ENCODE results near the gene RPUSD2.

DNA sequence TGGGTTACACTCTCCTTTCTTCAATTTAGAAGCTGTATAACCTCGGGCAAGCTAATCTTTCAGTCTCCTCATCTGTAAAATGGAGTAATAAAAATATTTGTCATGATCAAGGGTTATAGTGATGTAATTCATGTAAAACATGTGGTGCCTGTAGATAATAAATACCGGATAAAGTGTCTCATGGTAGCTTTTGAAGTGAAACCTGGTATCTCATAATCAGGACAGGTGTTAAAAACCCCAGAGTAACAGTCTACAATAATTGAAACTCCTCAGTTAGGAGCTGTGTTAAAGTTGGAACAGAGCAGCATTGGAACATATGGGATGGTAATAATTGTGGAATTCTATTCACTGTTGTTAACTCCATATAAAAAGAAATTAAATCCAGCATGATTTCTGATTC lies 24.1 kb downstream of the RPUSD2 start:
- TF ChIP-seq, protein P1, sequence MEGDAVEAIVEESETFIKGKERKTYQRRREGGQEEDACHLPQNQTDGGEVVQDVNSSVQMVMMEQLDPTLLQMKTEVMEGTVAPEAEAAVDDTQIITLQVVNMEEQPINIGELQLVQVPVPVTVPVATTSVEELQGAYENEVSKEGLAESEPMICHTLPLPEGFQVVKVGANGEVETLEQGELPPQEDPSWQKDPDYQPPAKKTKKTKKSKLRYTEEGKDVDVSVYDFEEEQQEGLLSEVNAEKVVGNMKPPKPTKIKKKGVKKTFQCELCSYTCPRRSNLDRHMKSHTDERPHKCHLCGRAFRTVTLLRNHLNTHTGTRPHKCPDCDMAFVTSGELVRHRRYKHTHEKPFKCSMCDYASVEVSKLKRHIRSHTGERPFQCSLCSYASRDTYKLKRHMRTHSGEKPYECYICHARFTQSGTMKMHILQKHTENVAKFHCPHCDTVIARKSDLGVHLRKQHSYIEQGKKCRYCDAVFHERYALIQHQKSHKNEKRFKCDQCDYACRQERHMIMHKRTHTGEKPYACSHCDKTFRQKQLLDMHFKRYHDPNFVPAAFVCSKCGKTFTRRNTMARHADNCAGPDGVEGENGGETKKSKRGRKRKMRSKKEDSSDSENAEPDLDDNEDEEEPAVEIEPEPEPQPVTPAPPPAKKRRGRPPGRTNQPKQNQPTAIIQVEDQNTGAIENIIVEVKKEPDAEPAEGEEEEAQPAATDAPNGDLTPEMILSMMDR (IDR thresholded peaks at IDR 0.05 in 8 of 11, conservative IDR thresholded peaks at IDR 0.05 in 3 of 11), result no peak
- no peak for TF ChIP-seq POLR2AphosphoS5 (IDR thresholded peaks at IDR 0.05)
